GM04504 (cell line): ENCODE measurements around the gene PTX4.

Experiments
- DNase-seq: peaks from one replicate; pipeline ENCODE4 v3.0.0-alpha.2; 2012; ENCODE audit warnings: low read depth

The PTX4 gene

GRCh38 chr16:1459967-1460366 lies 28.8 kb downstream of the PTX4 start:
- DNase-seq: no peak

- no peak for DNase-seq
These were observed 29.8 kb downstream of the PTX4 start for GRCh38 chr16:1458977-1459341.

GRCh38 chr16:1458336-1458976 lies 30.3 kb downstream of the PTX4 start:
- DNase-seq: no peak

- DNase-seq: no peak
These were observed 31.1 kb downstream of the PTX4 start for GRCh38 chr16:1457489-1458245.

- DNase-seq: no peak
These were observed 31.8 kb downstream of the PTX4 start for GRCh38 chr16:1456951-1457350.

GRCh38 chr16:1455190-1456171 lies 33.3 kb downstream of the PTX4 start:
- no peak for DNase-seq

- DNase-seq: no peak
These were observed 34.2 kb downstream of the PTX4 start for GRCh38 chr16:1454561-1454960.

- no peak for DNase-seq
These were observed 35.4 kb downstream of the PTX4 start for GRCh38 chr16:1453316-1453715.

- DNase-seq: no peak
These were observed 36.2 kb downstream of the PTX4 start for GRCh38 chr16:1452530-1452929.

- no peak for DNase-seq
These were observed 36.9 kb downstream of the PTX4 start for GRCh38 chr16:1451702-1452392.

- DNase-seq: no peak
These were observed 37.9 kb downstream of the PTX4 start for GRCh38 chr16:1450841-1451240.

GRCh38 chr16:1450218-1450617 lies 38.5 kb downstream of the PTX4 start:
- DNase-seq: no peak

GRCh38 chr16:1449201-1449788 lies 39.4 kb downstream of the PTX4 start:
- no peak for DNase-seq

- DNase-seq: no peak
These were observed 40.1 kb downstream of the PTX4 start for GRCh38 chr16:1448536-1449116.

- DNase-seq: no peak
These were observed 40.8 kb downstream of the PTX4 start for GRCh38 chr16:1447965-1448364.

GRCh38 chr16:1446296-1447080 lies 42.3 kb downstream of the PTX4 start:
- DNase-seq: no peak

GRCh38 chr16:1445518-1446203 lies 43.1 kb downstream of the PTX4 start:
- DNase-seq: no peak

- DNase-seq: no peak
These were observed 43.8 kb downstream of the PTX4 start for GRCh38 chr16:1444730-1445517.
